ENCODE data around the gene PDCD2L.
"Not testable (repeated sequence)": the region's sequence is repeated elsewhere in the genome, so short reads cannot be mapped to it uniquely, and the experiment has no call there.

PDCD2L gene

DNA sequence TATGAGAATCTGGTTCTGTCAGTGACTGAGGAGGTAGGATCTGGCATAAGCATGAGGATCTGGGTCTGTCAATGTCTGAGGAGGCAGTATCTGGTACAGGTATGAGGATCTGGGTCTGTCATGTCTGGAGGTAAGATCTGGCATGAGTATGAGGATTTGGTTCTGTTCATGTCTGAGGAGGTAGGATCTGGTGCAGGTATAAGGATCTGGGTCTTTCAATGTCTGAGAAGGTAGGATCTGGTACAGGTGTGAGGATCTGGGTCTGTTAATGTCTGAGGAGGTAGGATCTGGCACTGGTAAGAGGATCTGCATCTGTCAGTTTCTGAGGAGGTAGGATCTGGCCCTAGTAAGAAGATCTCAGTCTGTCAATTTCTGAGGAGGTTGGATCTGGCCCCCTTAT lies 12.4 kb upstream of the PDCD2L start:
- ATAC-seq = no peak
- no peak overlapping the region for H3K4me3 Mint-ChIP-seq
- no peaks in the 10 kb centered on the region for H3K27me3 Mint-ChIP-seq
- DNase-seq = no peak
- no peak overlapping the region for H3K27ac Mint-ChIP-seq
- H3K4me1 Mint-ChIP-seq = no peaks in the 10 kb centered on the region
- no peaks in the 10 kb centered on the region for H3K9me3 Mint-ChIP-seq

DNA sequence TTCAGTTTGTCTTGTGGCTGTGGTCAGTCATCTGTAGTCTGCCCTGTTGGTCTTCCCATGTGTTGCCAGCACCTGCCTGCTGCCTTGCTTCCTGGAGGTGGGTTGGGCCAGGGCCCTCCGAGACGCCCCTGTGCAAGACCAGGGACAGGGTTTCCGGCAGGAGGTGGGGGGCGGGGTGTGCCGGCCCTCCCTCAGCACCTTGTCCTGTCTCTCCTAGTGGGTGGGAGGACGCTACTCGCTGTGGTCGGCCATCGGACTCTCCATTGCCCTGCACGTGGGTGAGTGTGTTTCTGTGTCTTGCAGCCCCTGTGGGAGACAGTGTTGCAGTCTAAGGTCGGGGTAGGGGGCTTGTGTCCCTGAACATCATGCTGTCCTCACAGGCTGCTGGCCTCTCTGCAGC lies 11.2 kb upstream of the PDCD2L start:
- Mint-ChIP-seq H3K27ac (no peak overlapping the region), H3K4me3 (no peak overlapping the region), H3K27me3 (no peaks in the 10 kb centered on the region), H3K9me3 (no peaks in the 10 kb centered on the region), H3K4me1 (no peaks in the 10 kb centered on the region)
- no peak for ATAC-seq
- DNase-seq = no peak

DNA sequence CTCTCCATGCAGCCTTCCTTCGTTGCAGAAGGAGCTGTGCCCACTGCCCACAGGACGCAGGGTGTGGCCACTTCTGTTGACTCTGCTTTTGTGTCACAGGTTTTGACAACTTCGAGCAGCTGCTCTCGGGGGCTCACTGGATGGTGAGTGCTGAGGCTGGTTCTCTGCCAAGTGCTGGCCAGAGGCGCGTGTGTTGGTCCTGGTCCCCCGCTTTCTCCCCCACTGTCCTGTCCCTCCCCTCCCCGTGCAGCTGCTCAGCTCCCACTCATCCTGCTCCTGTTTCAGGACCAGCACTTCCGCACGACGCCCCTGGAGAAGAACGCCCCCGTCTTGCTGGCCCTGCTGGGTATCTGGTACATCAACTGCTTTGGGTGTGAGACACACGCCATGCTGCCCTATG lies 10.6 kb upstream of the PDCD2L start:
- peak overlapping the region in 1 of 2 donors; percentile 13 for H3K27ac Mint-ChIP-seq
- no peak overlapping the region for H3K4me3 Mint-ChIP-seq
- ATAC-seq (no peak), DNase-seq (no peak)
- H3K9me3 Mint-ChIP-seq = no peaks in the 10 kb centered on the region
- no peaks in the 10 kb centered on the region for H3K27me3 Mint-ChIP-seq
- no peaks in the 10 kb centered on the region for H3K4me1 Mint-ChIP-seq

DNA sequence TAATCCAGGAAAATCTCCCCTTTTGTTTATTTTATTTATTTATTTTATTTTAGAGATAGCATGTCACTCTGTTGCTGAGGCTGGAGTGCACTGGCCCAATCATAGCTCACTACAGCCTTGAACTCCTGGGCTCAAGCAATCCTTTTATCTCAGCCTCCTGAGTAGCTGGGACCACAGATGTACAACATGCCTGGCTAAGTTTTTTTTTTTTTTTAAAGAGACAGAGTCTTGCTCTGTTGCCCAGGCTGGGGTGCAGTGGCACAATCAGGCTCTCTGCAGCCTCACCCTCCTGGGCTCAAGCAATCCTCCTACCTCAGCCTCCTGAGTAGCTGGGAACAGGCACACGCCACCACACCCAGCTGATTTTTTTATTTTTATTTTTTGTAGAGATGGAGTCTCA lies 6.3 kb upstream of the PDCD2L start:
- Mint-ChIP-seq H3K4me3 (no peak overlapping the region), H3K27ac (peak overlapping the region in 1 of 2 donors; percentile 89), H3K27me3 (no peaks in the 10 kb centered on the region), H3K4me1 (no peaks in the 10 kb centered on the region), H3K9me3 (no peaks in the 10 kb centered on the region)
- DNase-seq (no peak), ATAC-seq (no peak)

DNA sequence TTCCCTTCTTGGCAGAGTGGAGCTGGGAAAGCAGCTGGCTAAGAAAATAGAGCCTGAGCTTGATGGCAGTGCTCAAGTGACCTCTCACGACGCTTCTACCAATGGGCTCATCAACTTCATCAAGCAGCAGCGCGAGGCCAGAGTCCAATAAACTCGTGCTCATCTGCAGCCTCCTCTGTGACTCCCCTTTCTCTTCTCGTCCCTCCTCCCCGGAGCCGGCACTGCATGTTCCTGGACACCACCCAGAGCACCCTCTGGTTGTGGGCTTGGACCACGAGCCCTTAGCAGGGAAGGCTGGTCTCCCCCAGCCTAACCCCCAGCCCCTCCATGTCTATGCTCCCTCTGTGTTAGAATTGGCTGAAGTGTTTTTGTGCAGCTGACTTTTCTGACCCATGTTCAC lies 4.3 kb upstream of the PDCD2L start:
- DNase-seq = no peak
- Mint-ChIP-seq H3K4me3 (no peak overlapping the region), H3K27me3 (no peaks in the 10 kb centered on the region), H3K4me1 (peaks cover 16% of the 10 kb centered on the region), H3K27ac (peak overlapping the region in 1 of 2 donors; percentile 88), H3K9me3 (no peaks in the 10 kb centered on the region)
- ATAC-seq = no peak

DNA sequence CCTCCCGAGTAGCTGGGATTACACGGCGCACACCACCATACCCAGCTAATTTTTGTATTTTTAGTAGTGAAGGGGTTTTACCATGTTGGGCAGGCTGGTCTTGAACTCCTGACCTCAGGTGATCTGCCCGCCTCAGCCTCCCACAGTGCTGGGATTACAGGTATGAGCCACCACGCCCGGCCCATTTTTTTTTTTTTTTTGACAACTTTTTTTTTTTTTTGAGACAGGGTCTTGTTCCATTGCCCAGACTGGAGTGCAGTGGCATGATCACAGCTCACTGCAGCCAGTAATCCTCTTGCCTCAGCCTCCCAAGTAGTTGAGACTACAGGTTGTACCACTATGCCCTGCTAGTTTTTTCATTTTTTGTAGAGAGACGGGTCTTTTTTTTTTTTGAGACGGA lies 3.4 kb upstream of the PDCD2L start:
- not testable (repeated sequence) for ATAC-seq, H3K4me3 Mint-ChIP-seq, DNase-seq, H3K27me3 Mint-ChIP-seq, H3K27ac Mint-ChIP-seq, H3K9me3 Mint-ChIP-seq
- H3K4me1 Mint-ChIP-seq = peaks cover 23% of the 10 kb centered on the region

DNA sequence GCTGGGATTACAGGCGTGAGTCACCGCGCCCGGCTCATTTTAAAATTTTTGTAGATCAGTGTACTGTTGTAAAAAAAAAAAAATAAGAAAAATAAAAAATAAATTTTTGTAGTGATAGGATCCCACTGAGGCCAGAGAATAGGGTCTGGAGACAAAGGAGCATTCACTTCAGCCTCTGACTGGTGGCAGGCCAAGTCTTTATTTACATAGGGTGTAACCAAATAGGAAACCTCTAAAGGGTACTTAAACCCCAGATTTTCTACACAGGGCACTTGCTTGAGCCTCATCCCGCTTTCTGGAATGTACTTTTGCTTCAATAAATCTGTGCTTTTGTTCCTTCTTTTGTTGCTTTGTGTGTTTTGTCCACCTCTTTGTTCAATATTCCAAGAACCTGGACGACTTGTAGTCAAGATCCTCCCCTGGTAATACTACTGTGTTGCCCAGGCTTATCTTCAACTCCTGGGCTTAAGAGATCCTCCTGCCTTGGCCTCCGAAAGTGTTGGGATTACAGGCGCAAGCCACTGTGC lies 2.1 kb upstream of the PDCD2L start:
- no peak for ATAC-seq

DNA sequence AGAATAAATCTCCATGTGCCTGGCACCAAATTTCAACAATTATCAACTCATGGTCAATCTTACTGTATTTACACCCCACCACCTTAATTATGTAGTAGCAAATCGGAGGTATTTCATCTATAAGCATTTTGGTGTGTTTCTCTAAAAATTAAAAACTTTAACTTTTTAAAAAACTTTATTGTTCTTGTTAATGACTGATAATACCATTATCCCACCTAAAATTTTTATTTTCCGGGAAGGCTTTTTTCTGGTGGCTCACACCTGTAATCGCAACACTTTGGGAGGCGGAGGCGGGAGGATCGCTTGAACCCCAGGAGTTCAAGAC lies 453 bp upstream of the PDCD2L start:
- H3K4me3 Mint-ChIP-seq = peak overlapping the region; percentile 95 to 99

More for the DNA sequence above, 2.1 kb upstream of the PDCD2L start:
- Mint-ChIP-seq H3K4me3 (no peak overlapping the region), H3K9me3 (no peaks in the 10 kb centered on the region), H3K27ac (no peak overlapping the region), H3K27me3 (no peaks in the 10 kb centered on the region), H3K4me1 (peaks cover 33% of the 10 kb centered on the region)
- DNase-seq = no peak

DNA sequence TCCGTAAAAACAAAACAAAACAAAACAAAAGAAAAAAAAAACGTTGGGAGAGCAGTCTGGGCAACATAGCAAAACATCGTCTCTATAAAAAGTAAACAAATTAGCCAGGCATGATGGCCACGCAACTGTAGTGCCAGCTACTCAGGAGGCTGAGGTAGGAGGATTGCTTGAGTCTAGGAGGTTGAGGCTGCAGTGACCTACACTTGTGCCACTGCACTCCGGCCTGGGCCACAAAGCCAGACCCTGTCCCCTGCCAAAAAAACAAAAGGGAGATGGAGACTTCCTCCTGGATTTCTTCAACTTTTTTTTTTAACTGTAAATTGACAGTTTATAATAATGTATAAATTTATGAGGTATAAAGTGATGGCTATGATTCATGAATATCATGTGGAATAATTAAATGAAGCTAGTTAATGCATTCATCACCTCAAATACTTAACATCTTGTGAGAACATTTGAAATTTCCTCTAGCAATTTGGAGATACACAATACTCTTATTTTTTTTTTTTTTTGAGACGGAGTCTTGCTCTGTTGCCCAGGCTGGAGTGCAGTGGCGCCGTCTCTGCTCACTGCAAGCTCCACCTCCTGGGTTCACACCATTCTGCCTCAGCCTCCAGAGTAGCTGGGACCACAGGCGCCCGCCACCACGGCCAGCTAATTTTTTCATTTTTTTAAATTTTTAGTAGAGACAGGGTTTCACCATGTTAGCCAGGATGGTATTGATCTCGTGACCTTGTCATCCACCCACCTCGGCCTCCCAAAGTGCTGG lies 1.9 kb downstream of the PDCD2L start:
- Mint-ChIP-seq H3K4me1 (peaks cover 55% of the 10 kb centered on the region), H3K27me3 (no peaks in the 10 kb centered on the region), H3K27ac (peak overlapping the region in 1 of 2 donors; percentile 19), H3K9me3 (no peaks in the 10 kb centered on the region), H3K4me3 (peak overlapping the region; percentile 95 to 99)
- ATAC-seq = no peak
- DNase-seq = no peak

More for the DNA sequence above, 453 bp upstream of the PDCD2L start:
- Mint-ChIP-seq H3K9me3 (no peaks in the 10 kb centered on the region), H3K27ac (peak overlapping the region; percentile 19 to 94), H3K4me1 (peaks cover 46% of the 10 kb centered on the region), H3K27me3 (no peaks in the 10 kb centered on the region)
- peak; percentile 46 for ATAC-seq
- no peak for DNase-seq

DNA sequence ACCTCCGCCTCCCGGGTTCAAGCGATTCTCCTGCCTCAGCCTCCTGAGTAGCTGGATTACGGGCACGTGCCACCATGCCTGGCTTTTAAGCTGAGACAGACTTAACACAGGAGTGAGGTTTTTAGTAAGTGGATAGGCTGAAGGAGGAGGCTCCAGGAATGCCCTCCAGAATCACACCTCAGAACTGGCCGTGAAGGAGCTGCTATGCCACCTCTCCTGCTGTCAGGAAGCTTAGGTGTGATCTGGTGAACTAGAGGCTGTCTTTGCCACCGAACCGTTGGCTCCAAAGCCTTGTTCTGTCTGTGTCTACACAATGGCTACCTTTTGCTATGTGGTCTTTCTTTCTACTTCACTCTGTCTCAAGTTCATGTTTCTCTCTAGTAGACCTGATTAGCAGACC lies 4.2 kb downstream of the PDCD2L start:
- DNase-seq (no peak), ATAC-seq (no peak)
- no peak overlapping the region for H3K27ac Mint-ChIP-seq
- H3K4me3 Mint-ChIP-seq = no peak overlapping the region
- peaks cover 55% of the 10 kb centered on the region for H3K4me1 Mint-ChIP-seq
- H3K9me3 Mint-ChIP-seq = no peaks in the 10 kb centered on the region
- no peaks in the 10 kb centered on the region for H3K27me3 Mint-ChIP-seq

DNA sequence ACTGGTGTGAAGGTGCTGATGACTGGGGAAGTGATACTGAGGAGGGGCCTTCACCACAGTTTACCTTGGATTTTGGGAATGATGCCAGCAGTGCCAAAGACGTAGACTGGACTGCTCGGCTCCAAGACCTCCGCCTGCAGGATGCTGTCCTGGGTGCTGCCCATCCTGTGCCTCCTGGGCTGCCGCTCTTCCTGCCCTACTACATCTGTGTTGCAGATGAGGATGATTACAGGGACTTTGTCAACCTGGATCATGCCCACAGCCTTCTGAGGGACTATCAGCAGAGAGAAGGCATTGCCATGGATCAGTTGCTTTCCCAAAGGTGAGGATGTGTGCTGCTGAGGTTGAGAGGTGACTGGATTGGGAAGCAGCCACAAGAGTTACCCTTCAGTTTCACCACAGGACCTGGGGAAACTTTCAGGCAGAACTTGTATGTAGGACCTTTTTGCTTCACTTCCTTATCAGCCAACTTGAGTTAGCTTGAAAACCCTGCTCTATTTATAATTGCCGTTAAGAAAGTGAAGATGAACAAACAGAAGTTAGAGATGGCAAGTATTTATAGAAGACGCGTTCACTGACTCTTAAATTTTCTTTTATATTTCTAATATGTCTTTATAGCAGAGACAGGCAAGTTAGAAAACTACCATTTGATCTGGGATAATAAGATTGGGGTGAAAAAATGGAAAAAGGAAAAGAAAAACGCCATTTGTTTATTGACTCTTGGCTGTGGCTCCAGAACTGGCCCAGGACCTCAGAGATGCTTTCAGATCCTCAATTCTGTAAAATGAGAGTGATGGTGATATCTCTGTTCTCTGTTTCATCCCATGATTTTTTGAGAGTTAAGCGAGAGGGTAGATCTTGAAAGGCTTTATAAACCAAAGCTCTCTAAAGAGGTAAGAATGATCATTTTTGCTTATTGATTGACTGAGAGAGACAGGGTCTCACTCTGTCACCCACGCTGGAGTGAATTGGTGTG lies 5.3 kb downstream of the PDCD2L start:
- no peaks in the 10 kb centered on the region for H3K9me3 Mint-ChIP-seq
- ATAC-seq = no peak
- H3K27ac Mint-ChIP-seq = peak overlapping the region; percentile 67 to 79

DNA sequence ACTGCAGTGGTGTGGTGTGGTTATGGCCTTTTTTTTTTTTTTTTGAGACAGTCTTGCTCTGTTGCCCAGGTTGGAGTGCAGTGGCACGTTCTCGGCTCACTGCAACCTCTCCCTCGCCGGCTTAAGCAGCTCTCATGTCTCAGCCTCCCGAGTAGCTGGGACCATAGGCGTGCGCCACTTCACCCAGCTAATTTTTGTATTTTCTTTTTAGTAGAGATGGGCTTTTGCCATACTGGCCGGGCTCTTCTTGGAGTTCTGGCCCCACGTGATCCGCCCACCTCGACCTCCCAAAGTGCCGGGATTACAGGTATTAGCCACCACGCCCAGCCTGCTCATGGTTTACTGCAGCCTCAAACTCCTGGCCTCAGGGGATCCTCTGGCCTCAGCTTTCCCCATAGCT lies 7.0 kb downstream of the PDCD2L start:
- H3K4me1 Mint-ChIP-seq = peaks cover 31% of the 10 kb centered on the region
- ATAC-seq = no peak
- no peak for DNase-seq

More for the DNA sequence above, 5.3 kb downstream of the PDCD2L start:
- Mint-ChIP-seq H3K4me3 (no peak overlapping the region), H3K4me1 (peaks cover 44% of the 10 kb centered on the region), H3K27me3 (no peaks in the 10 kb centered on the region)
- no peak for DNase-seq

DNA sequence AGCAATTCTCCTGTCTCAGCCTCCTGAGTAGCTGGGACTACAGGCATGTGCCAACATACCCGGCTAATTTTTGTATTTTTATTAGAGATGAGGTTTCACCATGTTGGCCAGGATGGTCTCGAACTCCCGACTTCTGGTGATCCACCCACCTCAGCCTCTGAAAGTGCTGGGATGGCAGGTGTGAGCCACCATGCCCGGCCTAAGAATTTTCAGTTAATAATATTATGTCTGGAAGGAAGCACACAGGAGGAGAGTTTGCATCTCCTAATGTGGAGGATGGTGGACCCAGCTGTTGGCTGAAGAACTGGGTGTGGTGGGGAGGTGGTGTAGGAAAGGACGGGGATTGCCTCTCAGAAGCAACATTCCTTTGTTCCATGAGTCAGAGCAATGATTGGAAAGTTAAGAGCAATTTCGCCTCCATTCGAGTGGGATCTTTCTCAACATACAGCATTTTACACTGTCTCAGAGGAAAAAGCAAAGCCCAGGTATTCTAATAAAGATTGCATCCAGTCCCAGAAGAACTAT lies 11.9 kb downstream of the PDCD2L start:
- Mint-ChIP-seq H3K9me3 (no peaks in the 10 kb centered on the region), H3K4me1 (no peaks in the 10 kb centered on the region), H3K4me3 (no peak overlapping the region), H3K27me3 (no peaks in the 10 kb centered on the region), H3K27ac (peak overlapping the region in 1 of 2 donors; percentile 59)
- ATAC-seq (no peak), DNase-seq (no peak)

More for the DNA sequence above, 7.0 kb downstream of the PDCD2L start:
- no peak overlapping the region for H3K27ac Mint-ChIP-seq
- no peaks in the 10 kb centered on the region for H3K9me3 Mint-ChIP-seq
- H3K27me3 Mint-ChIP-seq = no peaks in the 10 kb centered on the region
- H3K4me3 Mint-ChIP-seq = no peak overlapping the region

DNA sequence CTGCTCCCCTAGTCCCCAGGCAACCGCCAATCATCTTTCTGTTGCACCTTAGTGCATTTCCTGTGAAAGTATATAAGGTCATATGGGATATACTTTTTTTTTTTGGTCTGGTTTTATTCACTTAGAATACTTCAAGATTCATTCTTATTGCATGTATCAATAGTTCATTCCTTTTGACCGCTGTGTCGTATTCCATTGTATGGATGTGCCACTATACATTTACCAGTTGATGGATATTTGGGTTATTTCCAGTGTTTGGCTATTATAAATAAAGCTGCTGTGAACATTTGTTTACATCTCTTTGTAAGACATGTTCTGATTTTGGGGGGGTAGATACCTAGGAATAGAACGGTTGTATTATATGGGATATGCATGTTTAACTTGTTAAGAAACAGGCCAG lies 14.1 kb downstream of the PDCD2L start:
- no peak overlapping the region for H3K4me3 Mint-ChIP-seq
- H3K9me3 Mint-ChIP-seq = no peaks in the 10 kb centered on the region
- H3K27ac Mint-ChIP-seq = no peak overlapping the region
- DNase-seq (no peak), ATAC-seq (no peak)
- no peaks in the 10 kb centered on the region for H3K4me1 Mint-ChIP-seq
- no peaks in the 10 kb centered on the region for H3K27me3 Mint-ChIP-seq

DNA sequence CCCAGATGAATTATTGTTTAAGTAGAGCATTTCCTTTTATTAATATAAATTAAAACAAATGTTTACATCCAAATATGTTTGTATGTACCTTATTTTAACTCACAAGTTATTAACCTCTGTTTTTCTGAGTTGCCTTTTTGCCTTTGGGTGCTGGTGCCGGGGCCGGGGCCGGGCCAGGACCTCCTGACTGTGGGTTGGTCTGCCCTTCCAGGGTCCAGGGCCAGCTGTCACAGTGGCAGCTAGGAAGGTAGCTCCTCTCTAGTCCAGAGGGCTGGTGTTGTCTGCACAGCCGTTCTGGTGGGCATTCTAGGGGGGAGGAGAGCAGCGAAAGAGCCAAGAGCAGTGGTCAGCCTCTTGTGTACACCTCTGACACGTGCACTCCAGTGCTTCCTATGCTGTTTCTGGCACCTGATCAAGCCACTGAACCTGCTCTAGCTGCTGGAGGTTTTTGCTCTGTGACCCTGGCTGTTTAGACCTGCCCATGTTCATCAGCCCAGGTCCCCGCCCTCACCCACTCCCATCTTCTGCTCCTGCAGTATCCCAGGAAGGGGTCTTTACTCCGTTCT lies 22.0 kb downstream of the PDCD2L start:
- H3K4me1 Mint-ChIP-seq = peaks cover 22% of the 10 kb centered on the region
- DNase-seq (no peak), ATAC-seq (no peak)
- H3K27me3 Mint-ChIP-seq = no peaks in the 10 kb centered on the region
- H3K27ac Mint-ChIP-seq = peak overlapping the region in 1 of 2 donors; percentile 14
- H3K4me3 Mint-ChIP-seq = no peak overlapping the region
- no peaks in the 10 kb centered on the region for H3K9me3 Mint-ChIP-seq
